Measurements from ENCODE around the gene GSTO2.

DNA sequence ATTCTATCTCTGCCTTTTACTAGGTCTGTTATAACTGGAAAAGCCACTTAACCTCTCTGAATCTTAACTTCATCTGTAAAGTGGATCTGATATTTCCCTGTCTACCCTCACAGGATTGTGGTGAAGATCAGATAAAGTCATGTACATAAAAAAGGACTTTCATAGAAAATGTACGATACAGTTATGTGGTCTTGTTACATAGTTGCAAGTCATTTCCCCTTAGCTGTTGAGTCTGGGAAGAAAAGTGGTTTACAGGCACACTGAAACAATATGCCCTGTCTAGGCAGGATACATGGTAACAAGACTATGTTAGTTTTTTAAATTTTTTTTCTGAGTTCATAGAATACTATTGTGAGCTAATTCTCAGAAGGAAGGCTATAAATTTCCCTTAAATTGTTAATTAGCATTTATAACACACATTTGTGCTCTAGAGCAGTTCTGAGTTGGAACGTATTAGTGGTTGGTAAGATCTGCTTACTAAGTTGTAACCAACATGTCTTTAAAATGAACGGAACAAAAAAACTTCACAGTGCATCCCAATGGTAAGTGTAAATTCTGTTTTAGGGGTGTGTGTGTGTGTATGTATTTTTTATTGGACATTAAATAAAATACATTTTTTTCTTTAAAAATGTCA lies 21.4 kb upstream of the GSTO2 start:
- TF ChIP-seq, protein P1, sequence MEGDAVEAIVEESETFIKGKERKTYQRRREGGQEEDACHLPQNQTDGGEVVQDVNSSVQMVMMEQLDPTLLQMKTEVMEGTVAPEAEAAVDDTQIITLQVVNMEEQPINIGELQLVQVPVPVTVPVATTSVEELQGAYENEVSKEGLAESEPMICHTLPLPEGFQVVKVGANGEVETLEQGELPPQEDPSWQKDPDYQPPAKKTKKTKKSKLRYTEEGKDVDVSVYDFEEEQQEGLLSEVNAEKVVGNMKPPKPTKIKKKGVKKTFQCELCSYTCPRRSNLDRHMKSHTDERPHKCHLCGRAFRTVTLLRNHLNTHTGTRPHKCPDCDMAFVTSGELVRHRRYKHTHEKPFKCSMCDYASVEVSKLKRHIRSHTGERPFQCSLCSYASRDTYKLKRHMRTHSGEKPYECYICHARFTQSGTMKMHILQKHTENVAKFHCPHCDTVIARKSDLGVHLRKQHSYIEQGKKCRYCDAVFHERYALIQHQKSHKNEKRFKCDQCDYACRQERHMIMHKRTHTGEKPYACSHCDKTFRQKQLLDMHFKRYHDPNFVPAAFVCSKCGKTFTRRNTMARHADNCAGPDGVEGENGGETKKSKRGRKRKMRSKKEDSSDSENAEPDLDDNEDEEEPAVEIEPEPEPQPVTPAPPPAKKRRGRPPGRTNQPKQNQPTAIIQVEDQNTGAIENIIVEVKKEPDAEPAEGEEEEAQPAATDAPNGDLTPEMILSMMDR (IDR thresholded peaks at IDR 0.05) = no peak
- TF ChIP-seq POLR2A (IDR thresholded peaks at IDR 0.05) (no peak), EP300 (IDR thresholded peaks at IDR 0.05; ENCODE audit: low read depth) (no peak)

Data from transverse colon (tissue), 3 donors.